WTC11 (cell line): Measurements from ENCODE around the gene MRPL10. TPM values are rescaled to one million over a fixed set of nuclear protein-coding genes. Genes with fewer than 3 reads are reported as not detected.

ENCODE experiments used
- ATAC-seq: fragments of 200-7000 bp; cut with Tn5 transposase; 2 replicates; pipeline ENCODE4 v1.10.0; 2021; ENCODE audit warnings: mild to moderate bottlenecking, moderate library complexity
- CTCF ChIA-PET: fragments of 300-600 bp; sonication (Branson Sonifier 250); formaldehyde crosslinking; loops from one replicate; lab custom pipeline; 2021; ENCODE audit warnings: antibody characterized with exemption; lab: Charles Lee
- POLR2A ChIA-PET: fragments of 350-600 bp; sonication (Branson Sonifier 250); formaldehyde crosslinking; loops from one replicate; lab custom pipeline; 2021; ENCODE audit warnings: antibody characterized with exemption; lab: Charles Lee
- DNase-seq: peaks from one replicate; pipeline ENCODE4 v3.0.0; 2021; ENCODE audit warnings: low spot score
- H3K27ac Mint-ChIP-seq: 2 replicates; pipeline ENCODE4 v1.8.0; 2021; ENCODE audit warnings: mixed read lengths
- H3K27me3 Mint-ChIP-seq: 2 replicates; pipeline ENCODE4 v1.8.0; 2021; ENCODE audit warnings: low read depth, mild to moderate bottlenecking, moderate library complexity, mixed read lengths
- H3K36me3 Mint-ChIP-seq: 2 replicates; pipeline ENCODE4 v1.8.0; 2021; ENCODE audit warnings: mixed read lengths
- H3K4me1 Mint-ChIP-seq: 2 replicates; pipeline ENCODE4 v1.8.0; 2022; ENCODE audit warnings: mixed read lengths
- H3K4me3 Mint-ChIP-seq: 2 replicates; pipeline ENCODE4 v1.8.0; 2021; ENCODE audit warnings: mild to moderate bottlenecking, moderate library complexity, mixed read lengths
- H3K9me3 Mint-ChIP-seq: 2 replicates; pipeline ENCODE4 v1.8.0; 2021; ENCODE audit warnings: mixed read lengths
- ATF1 ChIP-seq: sonication (generic); formaldehyde crosslinking; IDR thresholded peaks from 2 replicates; pipeline ENCODE4 v1.8.1; 2023; ENCODE audit warnings: mild to moderate bottlenecking, moderate library complexity, missing genetic modification reagents
- CTCF ChIP-seq: fragments of 200-600 bp; IDR thresholded peaks from 2 replicates; pipeline ENCODE4 v1.8.0; 2022; ENCODE audit warnings: antibody characterized with exemption
- E2F4 ChIP-seq: sonication (generic); formaldehyde crosslinking; IDR thresholded peaks from 2 replicates; pipeline ENCODE4 v1.8.1; 2022; ENCODE audit warnings: low read depth, mild to moderate bottlenecking, moderate library complexity, missing genetic modification reagents, borderline replicate concordance
- ELF4 ChIP-seq: sonication (generic); formaldehyde crosslinking; IDR thresholded peaks from 2 replicates; pipeline ENCODE4 v1.8.1; 2022; ENCODE audit warnings: low read depth, mild to moderate bottlenecking, moderate library complexity, missing genetic modification reagents
- MXD4 ChIP-seq: fragments of 250-450 bp; sonication (Bioruptor Pico); IDR thresholded peaks from 2 replicates; pipeline ENCODE4 v1.8.0; 2021; ENCODE audit warnings: mild to moderate bottlenecking, moderate library complexity, borderline replicate concordance
- NR1H2 ChIP-seq: sonication (generic); formaldehyde crosslinking; IDR thresholded peaks from 2 replicates; pipeline ENCODE4 v1.9.0; 2021; ENCODE audit warnings: mild to moderate bottlenecking, moderate library complexity, missing genetic modification reagents
- SMAD3 ChIP-seq: sonication (generic); formaldehyde crosslinking; IDR thresholded peaks from 2 replicates; pipeline ENCODE4 v1.8.0; 2022; ENCODE audit warnings: missing genetic modification reagents, mild to moderate bottlenecking, borderline replicate concordance
- STAT6 ChIP-seq: sonication (generic); formaldehyde crosslinking; conservative IDR thresholded peaks from 2 replicates; pipeline ENCODE4 v1.8.1; 2023; ENCODE audit warnings: mild to moderate bottlenecking, low read depth, missing genetic modification reagents, moderate library complexity
- TCF7 ChIP-seq: sonication (generic); formaldehyde crosslinking; IDR thresholded peaks from 2 replicates; pipeline ENCODE4 v1.8.0; 2022; ENCODE audit warnings: mild to moderate bottlenecking, low read depth, missing genetic modification reagents, moderate library complexity
- TEAD1 ChIP-seq: sonication (generic); formaldehyde crosslinking; IDR thresholded peaks from 2 replicates; pipeline ENCODE4 v1.8.0; 2022; ENCODE audit warnings: mild to moderate bottlenecking, missing genetic modification reagents
- TP53 ChIP-seq: sonication (generic); formaldehyde crosslinking; IDR thresholded peaks from 2 replicates; pipeline ENCODE4 v1.8.1; 2023; ENCODE audit warnings: mild to moderate bottlenecking, missing genetic modification reagents
- ZBTB43 ChIP-seq: sonication (generic); formaldehyde crosslinking; IDR thresholded peaks from 2 replicates; pipeline ENCODE4 v1.8.1; 2023; ENCODE audit warnings: mild to moderate bottlenecking, missing genetic modification reagents
- ZNF232 ChIP-seq: sonication (generic); formaldehyde crosslinking; IDR thresholded peaks from 2 replicates; pipeline ENCODE4 v1.8.0; 2022; ENCODE audit warnings: mild to moderate bottlenecking, missing genetic modification reagents
- ZNF671 ChIP-seq: fragments of 250-450 bp; sonication (Bioruptor Pico); IDR thresholded peaks from 2 replicates; pipeline ENCODE4 v1.8.0; 2021; ENCODE audit warnings: mild to moderate bottlenecking
- total RNA-seq: library from RNA; stranded (reverse); gene quantifications from 3 replicates; pipeline ENCODE4 v1.2.3, GENCODE V29; 2021
- TF ChIP-seq, protein P1 (sequence below): fragments of 250-450 bp; sonication (Bioruptor Pico); IDR thresholded peaks from 2 replicates; pipeline ENCODE4 v1.9.0; 2021; ENCODE audit warnings: mild to moderate bottlenecking
- TF ChIP-seq, protein P2 (sequence below): sonication (generic); formaldehyde crosslinking; IDR thresholded peaks from 2 replicates; pipeline ENCODE4 v1.8.1; 2023; ENCODE audit warnings: mild to moderate bottlenecking, missing genetic modification reagents, borderline replicate concordance
- TF ChIP-seq, protein P3 (sequence below): sonication (generic); formaldehyde crosslinking; IDR thresholded peaks from 2 replicates; pipeline ENCODE4 v1.8.1; 2022; ENCODE audit warnings: low read depth, missing genetic modification reagents, borderline replicate concordance
- TF ChIP-seq, protein P4 (sequence below): sonication (generic); formaldehyde crosslinking; IDR thresholded peaks from 2 replicates; pipeline ENCODE4 v1.8.0; 2023; ENCODE audit warnings: missing genetic modification reagents

The MRPL10 gene
- total RNA-seq, 1 experiment from 2014 or later, result 80.1 TPM

GRCh38 chr17:47860386-47860785 lies 29.0 kb upstream of the MRPL10 start:
- peaks cover 32% of the 10 kb centered on the region for H3K4me1 Mint-ChIP-seq
- ATAC-seq, result no peak
- no peaks in the 10 kb centered on the region for H3K36me3 Mint-ChIP-seq
- no peak for DNase-seq
- ChIA-PET CTCF (interaction anchor here (1.2 to 3.2 kb wide), 4 partner anchors 13 to 30 kb away, joined by 4 to 28 read pairs (median 8); partner anchors contain the start of gene SCRN2), POLR2A (no interaction called here)
- no peak overlapping the region for H3K27ac Mint-ChIP-seq
- H3K4me3 Mint-ChIP-seq, result no peak overlapping the region
- TF ChIP-seq E2F4 (CRISPR knock-in tag), result no peak
- TF ChIP-seq, protein P1, sequence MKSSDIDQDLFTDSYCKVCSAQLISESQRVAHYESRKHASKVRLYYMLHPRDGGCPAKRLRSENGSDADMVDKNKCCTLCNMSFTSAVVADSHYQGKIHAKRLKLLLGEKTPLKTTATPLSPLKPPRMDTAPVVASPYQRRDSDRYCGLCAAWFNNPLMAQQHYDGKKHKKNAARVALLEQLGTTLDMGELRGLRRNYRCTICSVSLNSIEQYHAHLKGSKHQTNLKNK (CRISPR knock-in tag), result no peak
- no peak for TF ChIP-seq TEAD1 (CRISPR knock-in tag)
- no peak for TF ChIP-seq CTCF
- TF ChIP-seq NR1H2 (CRISPR knock-in tag), result no peak
- TF ChIP-seq TP53 (CRISPR knock-in tag), result no peak
- no peak for TF ChIP-seq ZNF232 (CRISPR knock-in tag)
- no peak for TF ChIP-seq MXD4 (CRISPR knock-in tag)
- TF ChIP-seq, protein P2, sequence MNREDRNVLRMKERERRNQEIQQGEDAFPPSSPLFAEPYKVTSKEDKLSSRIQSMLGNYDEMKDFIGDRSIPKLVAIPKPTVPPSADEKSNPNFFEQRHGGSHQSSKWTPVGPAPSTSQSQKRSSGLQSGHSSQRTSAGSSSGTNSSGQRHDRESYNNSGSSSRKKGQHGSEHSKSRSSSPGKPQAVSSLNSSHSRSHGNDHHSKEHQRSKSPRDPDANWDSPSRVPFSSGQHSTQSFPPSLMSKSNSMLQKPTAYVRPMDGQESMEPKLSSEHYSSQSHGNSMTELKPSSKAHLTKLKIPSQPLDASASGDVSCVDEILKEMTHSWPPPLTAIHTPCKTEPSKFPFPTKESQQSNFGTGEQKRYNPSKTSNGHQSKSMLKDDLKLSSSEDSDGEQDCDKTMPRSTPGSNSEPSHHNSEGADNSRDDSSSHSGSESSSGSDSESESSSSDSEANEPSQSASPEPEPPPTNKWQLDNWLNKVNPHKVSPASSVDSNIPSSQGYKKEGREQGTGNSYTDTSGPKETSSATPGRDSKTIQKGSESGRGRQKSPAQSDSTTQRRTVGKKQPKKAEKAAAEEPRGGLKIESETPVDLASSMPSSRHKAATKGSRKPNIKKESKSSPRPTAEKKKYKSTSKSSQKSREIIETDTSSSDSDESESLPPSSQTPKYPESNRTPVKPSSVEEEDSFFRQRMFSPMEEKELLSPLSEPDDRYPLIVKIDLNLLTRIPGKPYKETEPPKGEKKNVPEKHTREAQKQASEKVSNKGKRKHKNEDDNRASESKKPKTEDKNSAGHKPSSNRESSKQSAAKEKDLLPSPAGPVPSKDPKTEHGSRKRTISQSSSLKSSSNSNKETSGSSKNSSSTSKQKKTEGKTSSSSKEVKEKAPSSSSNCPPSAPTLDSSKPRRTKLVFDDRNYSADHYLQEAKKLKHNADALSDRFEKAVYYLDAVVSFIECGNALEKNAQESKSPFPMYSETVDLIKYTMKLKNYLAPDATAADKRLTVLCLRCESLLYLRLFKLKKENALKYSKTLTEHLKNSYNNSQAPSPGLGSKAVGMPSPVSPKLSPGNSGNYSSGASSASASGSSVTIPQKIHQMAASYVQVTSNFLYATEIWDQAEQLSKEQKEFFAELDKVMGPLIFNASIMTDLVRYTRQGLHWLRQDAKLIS (CRISPR knock-in tag), result no peak
- no peaks in the 10 kb centered on the region for H3K9me3 Mint-ChIP-seq
- peaks cover 55% of the 10 kb centered on the region for H3K27me3 Mint-ChIP-seq

DNA sequence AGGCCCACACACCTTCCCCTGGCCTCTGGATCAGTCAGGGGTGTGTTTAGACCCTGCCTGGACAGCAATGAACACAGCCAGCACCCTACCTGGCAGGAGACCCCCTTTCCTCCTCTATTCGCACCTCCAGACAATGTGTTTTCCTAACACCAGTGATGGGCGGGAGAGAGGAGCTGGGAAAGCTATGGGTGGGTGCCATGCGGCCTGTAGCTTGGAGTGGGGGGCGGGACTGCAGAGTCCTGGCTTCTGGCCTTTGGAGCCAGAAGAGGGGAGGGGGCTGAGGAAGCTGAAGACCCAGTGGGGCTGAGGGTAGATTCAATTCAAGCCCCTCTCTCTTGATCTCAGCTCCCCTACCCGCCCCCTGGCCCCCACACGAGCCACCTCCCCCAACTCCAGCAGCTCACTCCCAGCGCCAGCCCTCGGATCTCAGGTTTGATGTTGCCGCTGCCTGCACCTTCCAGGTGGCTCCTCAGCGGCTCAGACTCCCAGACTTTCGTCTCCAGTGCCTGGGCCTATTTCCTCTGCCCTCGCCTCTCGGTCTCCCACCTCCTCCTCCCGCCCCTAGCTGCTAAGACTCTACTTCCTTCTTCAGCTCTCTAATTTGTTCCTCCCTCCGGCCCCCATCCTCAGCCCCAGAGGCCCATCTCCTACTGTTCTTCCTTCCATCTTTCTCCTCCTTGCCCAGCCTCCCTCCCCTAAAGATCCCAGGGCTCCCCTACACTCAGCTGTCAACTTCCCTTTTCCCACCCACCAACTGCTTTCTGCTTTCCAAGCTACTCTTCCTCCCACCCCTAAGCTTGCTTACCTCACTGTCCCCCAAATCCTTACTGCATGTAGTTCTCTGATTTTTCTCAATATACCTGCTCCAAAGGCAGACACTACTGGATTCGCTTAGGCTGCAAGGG lies 26.5 kb upstream of the MRPL10 start:
- H3K27me3 Mint-ChIP-seq, result peaks cover 66% of the 10 kb centered on the region
- DNase-seq (no peak), ATAC-seq (peak; percentile 75)
- peaks cover 42% of the 10 kb centered on the region for H3K4me1 Mint-ChIP-seq
- no peaks in the 10 kb centered on the region for H3K36me3 Mint-ChIP-seq
- no peak overlapping the region for H3K27ac Mint-ChIP-seq
- no peak overlapping the region for H3K4me3 Mint-ChIP-seq
- CTCF ChIA-PET, result interaction anchor here (0.6 to 4.1 kb wide), 10 partner anchors 10 to 160 kb away, joined by 3 to 58 read pairs (median 4); partner anchors contain the start of gene SCRN2
- POLR2A ChIA-PET, result interaction anchor here (0.7 kb wide), 1 partner anchor 14 kb away, joined by 3 read pairs; no protein-coding TSS in a partner anchor
- no peaks in the 10 kb centered on the region for H3K9me3 Mint-ChIP-seq
- TF ChIP-seq STAT6 (CRISPR knock-in tag) (no peak), ELF4 (no peak), SMAD3 (CRISPR knock-in tag) (no peak), ZBTB43 (CRISPR knock-in tag) (no peak), ATF1 (CRISPR knock-in tag) (no peak), ZNF671 (no peak), TCF7 (no peak)
- TF ChIP-seq, protein P3, sequence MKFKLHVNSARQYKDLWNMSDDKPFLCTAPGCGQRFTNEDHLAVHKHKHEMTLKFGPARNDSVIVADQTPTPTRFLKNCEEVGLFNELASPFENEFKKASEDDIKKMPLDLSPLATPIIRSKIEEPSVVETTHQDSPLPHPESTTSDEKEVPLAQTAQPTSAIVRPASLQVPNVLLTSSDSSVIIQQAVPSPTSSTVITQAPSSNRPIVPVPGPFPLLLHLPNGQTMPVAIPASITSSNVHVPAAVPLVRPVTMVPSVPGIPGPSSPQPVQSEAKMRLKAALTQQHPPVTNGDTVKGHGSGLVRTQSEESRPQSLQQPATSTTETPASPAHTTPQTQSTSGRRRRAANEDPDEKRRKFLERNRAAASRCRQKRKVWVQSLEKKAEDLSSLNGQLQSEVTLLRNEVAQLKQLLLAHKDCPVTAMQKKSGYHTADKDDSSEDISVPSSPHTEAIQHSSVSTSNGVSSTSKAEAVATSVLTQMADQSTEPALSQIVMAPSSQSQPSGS (CRISPR knock-in tag), result no peak
- TF ChIP-seq, protein P4, sequence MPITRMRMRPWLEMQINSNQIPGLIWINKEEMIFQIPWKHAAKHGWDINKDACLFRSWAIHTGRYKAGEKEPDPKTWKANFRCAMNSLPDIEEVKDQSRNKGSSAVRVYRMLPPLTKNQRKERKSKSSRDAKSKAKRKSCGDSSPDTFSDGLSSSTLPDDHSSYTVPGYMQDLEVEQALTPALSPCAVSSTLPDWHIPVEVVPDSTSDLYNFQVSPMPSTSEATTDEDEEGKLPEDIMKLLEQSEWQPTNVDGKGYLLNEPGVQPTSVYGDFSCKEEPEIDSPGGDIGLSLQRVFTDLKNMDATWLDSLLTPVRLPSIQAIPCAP (CRISPR knock-in tag), result no peak
